HL-60 (cell line): ENCODE data around the gene USP43.

Experiments used
- POLR2AphosphoS5 ChIP-seq: IDR thresholded peaks from 2 replicates; pipeline ENCODE4 v1.6.1; 2012; ENCODE audit warnings: low read depth
- TF ChIP-seq, protein P1 (sequence below): IDR thresholded peaks from one replicate; pipeline ENCODE4 v1.5.1; 2011; ENCODE audit warnings: low read length, control low read depth, inconsistent platforms; ENCODE audit not compliant: insufficient read depth
- TF ChIP-seq, protein P2 (sequence below): IDR thresholded peaks from 2 replicates; pipeline ENCODE4 v1.6.1; 2012; ENCODE audit warnings: low read depth; ENCODE audit not compliant: insufficient replicate concordance

DNA sequence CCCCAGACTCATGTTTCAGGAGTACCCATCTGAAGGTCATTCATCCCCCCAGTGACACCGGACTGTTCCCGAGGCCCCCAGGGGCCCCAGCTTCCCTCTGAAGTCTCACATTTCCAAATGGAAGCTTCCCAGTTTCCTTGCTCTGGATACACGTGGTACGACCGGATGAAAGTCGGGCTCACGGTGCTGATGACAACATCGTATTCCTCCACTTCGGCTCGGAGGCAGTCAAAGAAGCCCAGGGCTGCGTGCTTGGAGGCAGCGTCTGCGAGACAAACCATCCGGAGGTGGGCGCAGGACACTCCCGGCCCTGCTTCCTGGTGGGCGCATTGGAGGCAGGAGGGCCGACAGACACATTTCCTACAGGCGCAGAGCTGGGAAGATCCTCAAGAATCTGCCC lies 127.3 kb downstream of the USP43 start:
- no peak for TF ChIP-seq POLR2AphosphoS5
- TF ChIP-seq, protein P1, sequence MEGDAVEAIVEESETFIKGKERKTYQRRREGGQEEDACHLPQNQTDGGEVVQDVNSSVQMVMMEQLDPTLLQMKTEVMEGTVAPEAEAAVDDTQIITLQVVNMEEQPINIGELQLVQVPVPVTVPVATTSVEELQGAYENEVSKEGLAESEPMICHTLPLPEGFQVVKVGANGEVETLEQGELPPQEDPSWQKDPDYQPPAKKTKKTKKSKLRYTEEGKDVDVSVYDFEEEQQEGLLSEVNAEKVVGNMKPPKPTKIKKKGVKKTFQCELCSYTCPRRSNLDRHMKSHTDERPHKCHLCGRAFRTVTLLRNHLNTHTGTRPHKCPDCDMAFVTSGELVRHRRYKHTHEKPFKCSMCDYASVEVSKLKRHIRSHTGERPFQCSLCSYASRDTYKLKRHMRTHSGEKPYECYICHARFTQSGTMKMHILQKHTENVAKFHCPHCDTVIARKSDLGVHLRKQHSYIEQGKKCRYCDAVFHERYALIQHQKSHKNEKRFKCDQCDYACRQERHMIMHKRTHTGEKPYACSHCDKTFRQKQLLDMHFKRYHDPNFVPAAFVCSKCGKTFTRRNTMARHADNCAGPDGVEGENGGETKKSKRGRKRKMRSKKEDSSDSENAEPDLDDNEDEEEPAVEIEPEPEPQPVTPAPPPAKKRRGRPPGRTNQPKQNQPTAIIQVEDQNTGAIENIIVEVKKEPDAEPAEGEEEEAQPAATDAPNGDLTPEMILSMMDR: no peak
- TF ChIP-seq, protein P2, sequence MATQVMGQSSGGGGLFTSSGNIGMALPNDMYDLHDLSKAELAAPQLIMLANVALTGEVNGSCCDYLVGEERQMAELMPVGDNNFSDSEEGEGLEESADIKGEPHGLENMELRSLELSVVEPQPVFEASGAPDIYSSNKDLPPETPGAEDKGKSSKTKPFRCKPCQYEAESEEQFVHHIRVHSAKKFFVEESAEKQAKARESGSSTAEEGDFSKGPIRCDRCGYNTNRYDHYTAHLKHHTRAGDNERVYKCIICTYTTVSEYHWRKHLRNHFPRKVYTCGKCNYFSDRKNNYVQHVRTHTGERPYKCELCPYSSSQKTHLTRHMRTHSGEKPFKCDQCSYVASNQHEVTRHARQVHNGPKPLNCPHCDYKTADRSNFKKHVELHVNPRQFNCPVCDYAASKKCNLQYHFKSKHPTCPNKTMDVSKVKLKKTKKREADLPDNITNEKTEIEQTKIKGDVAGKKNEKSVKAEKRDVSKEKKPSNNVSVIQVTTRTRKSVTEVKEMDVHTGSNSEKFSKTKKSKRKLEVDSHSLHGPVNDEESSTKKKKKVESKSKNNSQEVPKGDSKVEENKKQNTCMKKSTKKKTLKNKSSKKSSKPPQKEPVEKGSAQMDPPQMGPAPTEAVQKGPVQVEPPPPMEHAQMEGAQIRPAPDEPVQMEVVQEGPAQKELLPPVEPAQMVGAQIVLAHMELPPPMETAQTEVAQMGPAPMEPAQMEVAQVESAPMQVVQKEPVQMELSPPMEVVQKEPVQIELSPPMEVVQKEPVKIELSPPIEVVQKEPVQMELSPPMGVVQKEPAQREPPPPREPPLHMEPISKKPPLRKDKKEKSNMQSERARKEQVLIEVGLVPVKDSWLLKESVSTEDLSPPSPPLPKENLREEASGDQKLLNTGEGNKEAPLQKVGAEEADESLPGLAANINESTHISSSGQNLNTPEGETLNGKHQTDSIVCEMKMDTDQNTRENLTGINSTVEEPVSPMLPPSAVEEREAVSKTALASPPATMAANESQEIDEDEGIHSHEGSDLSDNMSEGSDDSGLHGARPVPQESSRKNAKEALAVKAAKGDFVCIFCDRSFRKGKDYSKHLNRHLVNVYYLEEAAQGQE: no peak
